Measurements from ENCODE around the gene MOV10. TPM values are rescaled to one million over a fixed set of nuclear protein-coding genes. Genes with fewer than 3 reads are reported as not detected.

Gene MOV10
- total and polyA plus RNA-seq, 2 of the 13 experiments (the other 11 are each of a cell fraction or from before 2014, with no cell fraction given), result 56.4 to 58.2 TPM

DNA sequence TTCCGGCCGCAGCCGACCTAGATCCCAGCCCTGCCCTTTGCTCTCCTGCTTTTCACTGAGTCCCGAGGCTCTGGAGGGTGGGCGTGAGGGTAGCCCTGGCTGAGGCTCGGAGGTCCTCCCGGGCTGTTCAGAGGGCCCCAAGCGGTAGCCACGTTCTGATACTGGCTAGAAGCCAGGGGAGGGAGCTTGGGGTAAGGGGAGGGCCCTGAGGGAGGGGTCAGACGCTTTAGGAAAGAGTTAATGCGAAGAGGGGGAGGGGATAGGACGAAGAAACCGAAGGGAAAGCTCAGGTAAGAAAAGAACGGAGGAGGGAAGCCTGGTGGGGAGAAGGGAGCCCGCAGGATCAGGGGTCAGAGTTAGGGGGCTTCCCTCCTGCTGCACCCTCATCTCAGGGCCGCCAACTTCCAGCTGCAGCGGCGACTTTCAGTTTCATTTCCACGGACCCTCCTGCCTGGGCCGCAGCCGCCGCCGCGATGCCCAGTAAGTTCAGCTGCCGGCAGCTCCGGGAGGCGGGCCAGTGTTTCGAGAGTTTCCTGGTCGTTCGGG is at the start of gene MOV10 (continued):
- TF ChIP-seq, protein P1, sequence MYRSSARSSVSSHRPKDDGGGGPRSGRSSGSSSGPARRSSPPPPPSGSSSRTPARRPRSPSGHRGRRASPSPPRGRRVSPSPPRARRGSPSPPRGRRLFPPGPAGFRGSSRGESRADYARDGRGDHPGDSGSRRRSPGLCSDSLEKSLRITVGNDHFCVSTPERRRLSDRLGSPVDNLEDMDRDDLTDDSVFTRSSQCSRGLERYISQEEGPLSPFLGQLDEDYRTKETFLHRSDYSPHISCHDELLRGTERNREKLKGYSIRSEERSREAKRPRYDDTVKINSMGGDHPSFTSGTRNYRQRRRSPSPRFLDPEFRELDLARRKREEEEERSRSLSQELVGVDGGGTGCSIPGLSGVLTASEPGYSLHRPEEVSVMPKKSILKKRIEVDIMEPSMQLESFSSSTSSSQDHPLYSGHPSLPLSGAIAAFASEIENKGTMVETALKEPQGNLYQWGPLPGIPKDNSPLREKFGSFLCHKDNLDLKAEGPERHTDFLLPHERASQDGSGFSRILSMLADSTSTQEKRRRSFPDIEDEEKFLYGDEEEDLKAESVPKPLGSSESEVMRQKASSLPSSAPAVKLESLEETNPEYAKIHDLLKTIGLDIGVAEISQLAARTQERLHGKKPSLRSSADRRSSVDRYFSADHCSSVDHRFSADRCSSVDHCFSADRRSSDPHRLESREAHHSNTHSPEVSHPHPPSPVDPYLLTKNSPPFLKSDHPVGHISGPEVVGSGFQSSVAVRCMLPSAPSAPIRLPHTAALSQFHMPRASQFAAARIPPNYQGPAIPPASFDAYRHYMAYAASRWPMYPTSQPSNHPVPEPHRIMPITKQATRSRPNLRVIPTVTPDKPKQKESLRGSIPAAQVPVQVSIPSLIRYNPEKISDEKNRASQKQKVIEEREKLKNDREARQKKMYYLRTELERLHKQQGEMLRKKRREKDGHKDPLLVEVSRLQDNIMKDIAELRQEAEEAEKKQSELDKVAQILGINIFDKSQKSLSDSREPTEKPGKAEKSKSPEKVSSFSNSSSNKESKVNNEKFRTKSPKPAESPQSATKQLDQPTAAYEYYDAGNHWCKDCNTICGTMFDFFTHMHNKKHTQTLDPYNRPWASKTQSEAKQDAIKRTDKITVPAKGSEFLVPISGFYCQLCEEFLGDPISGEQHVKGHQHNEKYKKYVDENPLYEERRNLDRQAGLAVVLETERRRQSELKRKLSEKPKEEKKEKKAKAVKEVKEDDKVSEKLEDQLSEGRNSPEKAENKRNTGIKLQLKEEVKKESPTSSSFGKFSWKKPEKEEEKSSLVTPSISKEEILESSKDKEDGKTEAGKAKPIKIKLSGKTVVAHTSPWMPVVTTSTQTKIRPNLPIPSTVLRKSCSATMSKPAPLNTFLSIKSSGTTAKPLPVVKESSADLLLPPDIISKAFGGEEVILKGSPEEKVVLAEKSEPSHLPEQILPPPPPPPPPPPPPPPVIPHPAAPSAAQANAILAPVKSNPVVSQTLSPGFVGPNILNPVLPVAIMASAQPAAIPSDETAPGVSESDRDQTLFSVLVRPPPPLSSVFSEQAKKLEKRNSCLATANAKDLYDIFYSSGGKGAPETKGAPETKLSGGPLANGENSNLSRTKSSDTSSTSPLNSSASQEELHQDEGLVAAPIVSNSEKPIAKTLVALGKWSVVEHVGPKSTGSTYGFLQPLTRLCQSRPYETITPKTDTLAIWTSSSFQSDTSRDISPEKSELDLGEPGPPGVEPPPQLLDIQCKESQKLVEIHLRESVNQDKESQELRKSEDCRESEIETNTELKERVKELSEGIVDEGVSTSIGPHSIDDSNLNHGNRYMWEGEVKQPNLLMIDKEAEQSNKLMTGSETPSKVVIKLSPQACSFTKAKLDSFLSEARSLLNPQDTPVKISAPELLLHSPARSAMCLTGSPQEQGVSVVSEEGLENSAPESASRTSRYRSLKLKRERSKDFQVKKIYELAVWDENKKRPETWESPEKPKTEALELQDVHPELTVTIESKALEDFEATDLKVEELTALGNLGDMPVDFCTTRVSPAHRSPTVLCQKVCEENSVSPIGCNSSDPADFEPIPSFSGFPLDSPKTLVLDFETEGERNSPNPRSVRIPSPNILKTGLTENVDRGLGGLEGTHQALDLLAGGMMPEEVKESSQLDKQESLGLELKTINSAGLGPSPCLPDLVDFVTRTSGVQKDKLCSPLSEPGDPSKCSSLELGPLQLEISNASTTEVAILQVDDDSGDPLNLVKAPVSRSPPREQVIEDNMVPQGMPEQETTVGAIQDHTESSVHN (CRISPR knock-in tag; IDR thresholded peaks at IDR 0.05), result peak; percentile 75; the same call in 1 of the 2 replicates
- TF ChIP-seq, protein P2, sequence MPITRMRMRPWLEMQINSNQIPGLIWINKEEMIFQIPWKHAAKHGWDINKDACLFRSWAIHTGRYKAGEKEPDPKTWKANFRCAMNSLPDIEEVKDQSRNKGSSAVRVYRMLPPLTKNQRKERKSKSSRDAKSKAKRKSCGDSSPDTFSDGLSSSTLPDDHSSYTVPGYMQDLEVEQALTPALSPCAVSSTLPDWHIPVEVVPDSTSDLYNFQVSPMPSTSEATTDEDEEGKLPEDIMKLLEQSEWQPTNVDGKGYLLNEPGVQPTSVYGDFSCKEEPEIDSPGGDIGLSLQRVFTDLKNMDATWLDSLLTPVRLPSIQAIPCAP (CRISPR knock-in tag; IDR thresholded peaks at IDR 0.05; ENCODE audit: low read depth), result peak; percentile 79
- TF ChIP-seq KDM1A (CRISPR knock-in tag; IDR thresholded peaks at IDR 0.05), result peak; percentile 21; the same call in 1 of the 2 replicates
- TF ChIP-seq ZNF749 (CRISPR knock-in tag; IDR thresholded peaks at IDR 0.05; ENCODE audit: borderline replicate concordance), result peak; percentile 67; the same call in 1 of the 2 replicates
- TF ChIP-seq, protein P3, sequence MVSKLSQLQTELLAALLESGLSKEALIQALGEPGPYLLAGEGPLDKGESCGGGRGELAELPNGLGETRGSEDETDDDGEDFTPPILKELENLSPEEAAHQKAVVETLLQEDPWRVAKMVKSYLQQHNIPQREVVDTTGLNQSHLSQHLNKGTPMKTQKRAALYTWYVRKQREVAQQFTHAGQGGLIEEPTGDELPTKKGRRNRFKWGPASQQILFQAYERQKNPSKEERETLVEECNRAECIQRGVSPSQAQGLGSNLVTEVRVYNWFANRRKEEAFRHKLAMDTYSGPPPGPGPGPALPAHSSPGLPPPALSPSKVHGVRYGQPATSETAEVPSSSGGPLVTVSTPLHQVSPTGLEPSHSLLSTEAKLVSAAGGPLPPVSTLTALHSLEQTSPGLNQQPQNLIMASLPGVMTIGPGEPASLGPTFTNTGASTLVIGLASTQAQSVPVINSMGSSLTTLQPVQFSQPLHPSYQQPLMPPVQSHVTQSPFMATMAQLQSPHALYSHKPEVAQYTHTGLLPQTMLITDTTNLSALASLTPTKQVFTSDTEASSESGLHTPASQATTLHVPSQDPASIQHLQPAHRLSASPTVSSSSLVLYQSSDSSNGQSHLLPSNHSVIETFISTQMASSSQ (IDR thresholded peaks at IDR 0.05; ENCODE audit: low read depth), result no peak
- TF ChIP-seq, protein P3 (CRISPR knock-in tag; IDR thresholded peaks at IDR 0.05; ENCODE audit: borderline replicate concordance), result peak; percentile 32; the same call in 1 of the 2 replicates
- peak; percentile 6; the same call in 1 of the 2 replicates for TF ChIP-seq ZNF792 (CRISPR knock-in tag; IDR thresholded peaks at IDR 0.05)
- TF ChIP-seq, protein P4, sequence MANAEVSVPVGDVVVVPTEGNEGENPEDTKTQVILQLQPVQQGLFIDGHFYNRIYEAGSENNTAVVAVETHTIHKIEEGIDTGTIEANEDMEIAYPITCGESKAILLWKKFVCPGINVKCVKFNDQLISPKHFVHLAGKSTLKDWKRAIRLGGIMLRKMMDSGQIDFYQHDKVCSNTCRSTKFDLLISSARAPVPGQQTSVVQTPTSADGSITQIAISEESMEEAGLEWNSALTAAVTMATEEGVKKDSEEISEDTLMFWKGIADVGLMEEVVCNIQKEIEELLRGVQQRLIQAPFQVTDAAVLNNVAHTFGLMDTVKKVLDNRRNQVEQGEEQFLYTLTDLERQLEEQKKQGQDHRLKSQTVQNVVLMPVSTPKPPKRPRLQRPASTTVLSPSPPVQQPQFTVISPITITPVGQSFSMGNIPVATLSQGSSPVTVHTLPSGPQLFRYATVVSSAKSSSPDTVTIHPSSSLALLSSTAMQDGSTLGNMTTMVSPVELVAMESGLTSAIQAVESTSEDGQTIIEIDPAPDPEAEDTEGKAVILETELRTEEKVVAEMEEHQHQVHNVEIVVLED (CRISPR knock-in tag; IDR thresholded peaks at IDR 0.05; ENCODE audit: borderline replicate concordance), result no peak
- peak; percentile 95 for TF ChIP-seq IRF2 (CRISPR knock-in tag; IDR thresholded peaks at IDR 0.05)
- TF ChIP-seq POGZ (CRISPR knock-in tag; IDR thresholded peaks at IDR 0.05), result no peak
- TF ChIP-seq, protein P5, sequence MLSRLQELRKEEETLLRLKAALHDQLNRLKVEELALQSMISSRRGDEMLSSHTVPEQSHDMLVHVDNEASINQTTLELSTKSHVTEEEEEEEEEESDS (CRISPR knock-in tag; IDR thresholded peaks at IDR 0.05; ENCODE audit: borderline replicate concordance), result no peak
- no peak for TF ChIP-seq ZMYM4 (CRISPR knock-in tag; IDR thresholded peaks at IDR 0.05)
- TF ChIP-seq RXRB (CRISPR knock-in tag; IDR thresholded peaks at IDR 0.05; ENCODE audit: borderline replicate concordance), result peak; percentile 44; the same call in 1 of the 2 replicates
- TF ChIP-seq NR2F1 (CRISPR knock-in tag; IDR thresholded peaks at IDR 0.05), result peak in 1 of 2 experiments; percentile 32; a peak in 1 of 4 replicates
